ENCODE results near the gene ASXL2.
"Not testable (repeated sequence)": the region's sequence is repeated elsewhere in the genome, so short reads cannot be mapped to it uniquely, and the experiment has no call there.

Gene ASXL2

GRCh38 chr2:25832897-25833296 lies 45.4 kb downstream of the ASXL2 start:
- TF ChIP-seq CTCF (IDR thresholded peaks at IDR 0.05; ENCODE audit: low read depth, low read length) (no peak), EZH2phosphoT487 (IDR thresholded peaks at IDR 0.05; ENCODE audit: low read depth) (no peak)
- H3K4me2 ChIP-seq (ENCODE audit: low read length) = no peak overlapping the region
- no peaks in the 10 kb centered on the region for H3K9me3 ChIP-seq (ENCODE audit: insufficient read depth, low read length)
- H3K27me3 ChIP-seq (ENCODE audit: low read depth, low read length) = no peaks in the 10 kb centered on the region
- H3K4me1 ChIP-seq (ENCODE audit: low read length) = no peaks in the 10 kb centered on the region
- H4K20me1 ChIP-seq (ENCODE audit: insufficient read depth, low read length) = no peaks in the 10 kb centered on the region
- H3K9ac ChIP-seq (ENCODE audit: low read length) = no peak overlapping the region
- no peak overlapping the region for H3K27ac ChIP-seq (ENCODE audit: low read length)
- H3K4me3 ChIP-seq (ENCODE audit: low read length) = no peak overlapping the region
- H3K79me2 ChIP-seq (ENCODE audit: low read length) = no peaks in the 10 kb centered on the region; the same call in 1 of the 2 replicates
- no peak overlapping the region for H2AFZ ChIP-seq (ENCODE audit: low read depth, low read length)
- H3K36me3 ChIP-seq (replicated peaks; ENCODE audit: low read depth, low read length) = peaks cover 21% of the 10 kb centered on the region

- H3K4me1 ChIP-seq (ENCODE audit: low read length) = no peaks in the 10 kb centered on the region
- H3K79me2 ChIP-seq (ENCODE audit: low read length) = no peaks in the 10 kb centered on the region; the same call in 1 of the 2 replicates
- TF ChIP-seq EZH2phosphoT487 (IDR thresholded peaks at IDR 0.05; ENCODE audit: low read depth) (no peak), CTCF (IDR thresholded peaks at IDR 0.05; ENCODE audit: low read depth, low read length) (no peak)
- no peak overlapping the region for H3K4me3 ChIP-seq (ENCODE audit: low read length)
- H3K4me2 ChIP-seq (ENCODE audit: low read length) = no peak overlapping the region
- no peaks in the 10 kb centered on the region for H4K20me1 ChIP-seq (ENCODE audit: insufficient read depth, low read length)
- H3K9me3 ChIP-seq (ENCODE audit: insufficient read depth, low read length) = no peaks in the 10 kb centered on the region
- no peaks in the 10 kb centered on the region for H3K27me3 ChIP-seq (ENCODE audit: low read depth, low read length)
- H3K27ac ChIP-seq (ENCODE audit: low read length) = no peak overlapping the region
- H3K9ac ChIP-seq (ENCODE audit: low read length) = no peak overlapping the region
- peaks cover 21% of the 10 kb centered on the region for H3K36me3 ChIP-seq (replicated peaks; ENCODE audit: low read depth, low read length)
- no peak overlapping the region for H2AFZ ChIP-seq (ENCODE audit: low read depth, low read length)
These were observed 46.4 kb downstream of the ASXL2 start for GRCh38 chr2:25831746-25832449.

GRCh38 chr2:25829828-25830227 lies 48.5 kb downstream of the ASXL2 start:
- peaks cover 8% of the 10 kb centered on the region for H3K4me1 ChIP-seq (ENCODE audit: low read length)
- no peaks in the 10 kb centered on the region for H4K20me1 ChIP-seq (ENCODE audit: insufficient read depth, low read length)
- TF ChIP-seq CTCF (IDR thresholded peaks at IDR 0.05; ENCODE audit: low read depth, low read length) (no peak), EZH2phosphoT487 (IDR thresholded peaks at IDR 0.05; ENCODE audit: low read depth) (no peak)
- no peak overlapping the region for H2AFZ ChIP-seq (ENCODE audit: low read depth, low read length)
- H3K9ac ChIP-seq (ENCODE audit: low read length) = no peak overlapping the region
- H3K79me2 ChIP-seq (ENCODE audit: low read length) = no peaks in the 10 kb centered on the region; the same call in 1 of the 2 replicates
- no peaks in the 10 kb centered on the region for H3K27me3 ChIP-seq (ENCODE audit: low read depth, low read length)
- no peaks in the 10 kb centered on the region for H3K9me3 ChIP-seq (ENCODE audit: insufficient read depth, low read length)
- H3K4me3 ChIP-seq (ENCODE audit: low read length) = no peak overlapping the region
- H3K27ac ChIP-seq (ENCODE audit: low read length) = no peak overlapping the region
- H3K4me2 ChIP-seq (ENCODE audit: low read length) = no peak overlapping the region
- H3K36me3 ChIP-seq (replicated peaks; ENCODE audit: low read depth, low read length) = peaks cover 21% of the 10 kb centered on the region

GRCh38 chr2:25829377-25829704 lies 48.9 kb downstream of the ASXL2 start:
- H3K4me2 ChIP-seq (ENCODE audit: low read length) = no peak overlapping the region
- no peaks in the 10 kb centered on the region for H3K9me3 ChIP-seq (ENCODE audit: insufficient read depth, low read length)
- no peak overlapping the region for H3K27ac ChIP-seq (ENCODE audit: low read length)
- peaks cover 13% of the 10 kb centered on the region for H3K4me1 ChIP-seq (ENCODE audit: low read length)
- no peaks in the 10 kb centered on the region for H4K20me1 ChIP-seq (ENCODE audit: insufficient read depth, low read length)
- H2AFZ ChIP-seq (ENCODE audit: low read depth, low read length) = no peak overlapping the region
- H3K4me3 ChIP-seq (ENCODE audit: low read length) = no peak overlapping the region
- TF ChIP-seq CTCF (IDR thresholded peaks at IDR 0.05; ENCODE audit: low read depth, low read length) (no peak), EZH2phosphoT487 (IDR thresholded peaks at IDR 0.05; ENCODE audit: low read depth) (no peak)
- no peak overlapping the region for H3K9ac ChIP-seq (ENCODE audit: low read length)
- H3K79me2 ChIP-seq (ENCODE audit: low read length) = no peaks in the 10 kb centered on the region; the same call in 1 of the 2 replicates
- peaks cover 21% of the 10 kb centered on the region for H3K36me3 ChIP-seq (replicated peaks; ENCODE audit: low read depth, low read length)
- no peaks in the 10 kb centered on the region for H3K27me3 ChIP-seq (ENCODE audit: low read depth, low read length)

- Histone ChIP-seq H3K36me3 (replicated peaks; ENCODE audit: low read depth, low read length) (peaks cover 19% of the 10 kb centered on the region), H3K4me1 (ENCODE audit: low read length) (peaks cover 18% of the 10 kb centered on the region)
- not testable (repeated sequence) for H3K4me2 ChIP-seq (ENCODE audit: low read length); H3K9ac ChIP-seq (ENCODE audit: low read length); H3K4me3 ChIP-seq (ENCODE audit: low read length); H3K9me3 ChIP-seq (ENCODE audit: insufficient read depth, low read length); H3K27me3 ChIP-seq (ENCODE audit: low read depth, low read length); H3K27ac ChIP-seq (ENCODE audit: low read length); H4K20me1 ChIP-seq (ENCODE audit: insufficient read depth, low read length); H3K79me2 ChIP-seq (ENCODE audit: low read length); H2AFZ ChIP-seq (ENCODE audit: low read depth, low read length)
These were observed 49.5 kb downstream of the ASXL2 start for GRCh38 chr2:25828532-25829376.
